HG02840 (cell line): ENCODE results near the gene CRY2.
A peak's percentile ranks its signal among the peaks of the same experiment; 100 is the strongest.
"Not testable (repeated sequence)": the region's sequence is repeated elsewhere in the genome, so short reads cannot be mapped to it uniquely, and the experiment has no call there.

ENCODE experiments used
- ATAC-seq: cut with Tn5 transposase; IDR thresholded peaks from one replicate; pipeline ENCODE4 v1.9.1; 2021; ENCODE audit warnings: mild to moderate bottlenecking, moderate library complexity, moderate number of reproducible peaks; ENCODE audit not compliant: unreplicated experiment, low FRiP score

Gene CRY2

GRCh38 chr11:45846974-45847910 is at the start of gene CRY2:
Gene CRY2 (plus strand): TSS chr11:45847475. CDS start chr11:45847491, 16 bp downstream.
- peak; percentile 98 for ATAC-seq

- no peak for ATAC-seq
Observed at GRCh38 chr11:45798793-45799441, 48.4 kb upstream of the CRY2 start.

- ATAC-seq: no peak
Observed at GRCh38 chr11:45799562-45799961, 47.7 kb upstream of the CRY2 start.

GRCh38 chr11:45800261-45800660 is 47.0 kb upstream of the CRY2 start:
- no peak for ATAC-seq

GRCh38 chr11:45801723-45802315 is 45.5 kb upstream of the CRY2 start:
- no peak for ATAC-seq

GRCh38 chr11:45802531-45803317 is 44.6 kb upstream of the CRY2 start:
- ATAC-seq: no peak

GRCh38 chr11:45803971-45804760 is 43.1 kb upstream of the CRY2 start:
- peak; percentile 20 for ATAC-seq

GRCh38 chr11:45804761-45805304 is 42.4 kb upstream of the CRY2 start, which contains the start of gene SLC35C1:
Gene SLC35C1 (plus strand): TSS chr11:45805149. CDS start chr11:45805802, 653 bp downstream.
- ATAC-seq: peak; percentile 92

- ATAC-seq: peak; percentile 23
Observed at GRCh38 chr11:45805305-45806071, 41.8 kb upstream of the CRY2 start.

GRCh38 chr11:45806072-45806933 is 41.0 kb upstream of the CRY2 start:
- no peak for ATAC-seq

GRCh38 chr11:45806937-45807791 is 40.1 kb upstream of the CRY2 start:
- ATAC-seq: no peak

GRCh38 chr11:45807792-45808238 is 39.5 kb upstream of the CRY2 start:
- no peak for ATAC-seq

- ATAC-seq: not testable (repeated sequence)
Observed at GRCh38 chr11:45808427-45808826, 38.8 kb upstream of the CRY2 start.

GRCh38 chr11:45809456-45810395 is 37.5 kb upstream of the CRY2 start:
- no peak for ATAC-seq

- no peak for ATAC-seq
Observed at GRCh38 chr11:45810431-45811108, 36.7 kb upstream of the CRY2 start.
